ENCODE measurements around the gene SLC25A24.
A peak's percentile ranks its signal among the peaks of the same experiment; 100 is the strongest.
"Not testable (repeated sequence)": the region's sequence is repeated elsewhere in the genome, so short reads cannot be mapped to it uniquely, and the experiment has no call there.

The SLC25A24 gene

GRCh38 chr1:108214641-108215465, 14.7 kb upstream of the SLC25A24 start:
- not testable (repeated sequence) for H3K9me3 ChIP-seq (ENCODE audit: insufficient read depth, low read length); H3K9me2 ChIP-seq (replicated peaks; ENCODE audit: insufficient read depth, low read length); H3K4me2 ChIP-seq (ENCODE audit: low read depth, low read length, poor library complexity, severe bottlenecking); H3K79me2 ChIP-seq (ENCODE audit: insufficient read depth, low read length); H4K20me1 ChIP-seq (ENCODE audit: low read depth, low read length); H3K36me3 ChIP-seq (ENCODE audit: low read length); H3K27ac ChIP-seq (ENCODE audit: low read depth, low read length); H2AFZ ChIP-seq (ENCODE audit: low read depth, low read length, severe bottlenecking); H3K4me3 ChIP-seq (ENCODE audit: insufficient read depth, low read length, poor library complexity, severe bottlenecking); H3K27me3 ChIP-seq (ENCODE audit: low read length); H3F3A ChIP-seq (ENCODE audit: insufficient read depth); H3K9ac ChIP-seq (ENCODE audit: low read length)
- TF ChIP-seq CTCF (IDR thresholded peaks at IDR 0.05; ENCODE audit: insufficient read depth, low read length, poor library complexity, severe bottlenecking) = peak; percentile 21

DNA sequence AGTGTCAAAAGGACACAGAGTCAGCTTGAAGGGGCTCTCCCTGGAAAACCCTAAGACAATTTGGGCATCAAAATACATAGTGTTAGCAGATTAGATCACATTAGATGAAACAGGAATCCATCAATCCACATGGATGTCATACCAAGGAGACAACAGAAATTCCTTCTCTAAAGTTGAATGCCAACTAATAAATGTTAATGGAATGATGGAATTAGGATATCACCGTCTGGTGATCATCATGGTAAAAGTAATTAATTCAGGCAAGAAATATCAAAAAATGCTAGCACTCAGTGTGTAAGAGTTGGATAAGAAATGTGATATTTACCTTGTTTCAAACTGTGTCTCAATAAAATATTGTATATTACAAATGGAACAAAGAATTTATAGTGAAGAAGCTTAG, 10.9 kb upstream of the SLC25A24 start:
- Histone ChIP-seq H3K9me3 (ENCODE audit: insufficient read depth, low read length) (no peaks in the 10 kb centered on the region), H3K36me3 (ENCODE audit: low read length) (no peaks in the 10 kb centered on the region), H3K9ac (ENCODE audit: low read length) (no peak overlapping the region), H3K9me2 (replicated peaks; ENCODE audit: insufficient read depth, low read length) (no peaks in the 10 kb centered on the region), H2AFZ (ENCODE audit: low read depth, low read length, severe bottlenecking) (no peak overlapping the region), H3F3A (ENCODE audit: insufficient read depth) (no peaks in the 10 kb centered on the region), H4K20me1 (ENCODE audit: low read depth, low read length) (no peaks in the 10 kb centered on the region), H3K27me3 (ENCODE audit: low read length) (no peaks in the 10 kb centered on the region), H3K4me2 (ENCODE audit: low read depth, low read length, poor library complexity, severe bottlenecking) (no peak overlapping the region), H3K4me3 (ENCODE audit: insufficient read depth, low read length, poor library complexity, severe bottlenecking) (no peak overlapping the region), H3K27ac (ENCODE audit: low read depth, low read length) (no peak overlapping the region), H3K79me2 (ENCODE audit: insufficient read depth, low read length) (no peaks in the 10 kb centered on the region)
- TF ChIP-seq CTCF (IDR thresholded peaks at IDR 0.05; ENCODE audit: insufficient read depth, low read length, poor library complexity, severe bottlenecking) = no peak
- TF ChIP-seq EZH2phosphoT487 (conservative IDR thresholded peaks at IDR 0.05; ENCODE audit: low read length) = no peak

DNA sequence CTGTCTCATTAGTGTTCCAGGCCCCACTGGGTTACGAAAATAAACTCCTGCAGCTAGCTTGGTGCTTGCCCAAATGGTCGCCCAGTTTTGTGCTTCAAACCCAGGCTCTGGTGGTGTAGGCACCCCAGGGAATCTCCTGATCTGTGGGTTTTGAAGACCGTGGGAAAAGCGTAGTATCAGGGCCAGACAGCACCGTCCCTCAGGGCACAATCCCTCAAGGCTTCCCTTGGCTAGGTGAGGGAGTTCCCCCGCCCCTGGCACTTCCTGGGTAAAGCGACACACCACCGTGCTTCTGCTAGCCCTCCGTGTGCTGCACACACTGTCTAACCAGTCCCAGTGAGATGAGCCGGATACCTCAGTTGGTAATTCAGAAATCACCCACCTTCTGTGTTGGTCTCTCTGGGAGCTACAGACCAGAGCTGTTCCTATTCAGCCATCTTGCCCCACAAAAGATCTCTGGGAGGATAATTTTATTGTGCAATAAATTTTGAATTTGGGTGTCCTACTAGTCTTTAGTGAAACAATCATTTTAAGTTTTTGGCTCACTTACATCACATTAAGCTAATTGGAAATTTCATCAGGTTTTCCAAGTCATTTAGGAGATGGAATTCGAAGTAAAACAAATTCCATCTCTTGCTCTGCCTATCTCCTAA, 9.4 kb upstream of the SLC25A24 start:
- no peak for TF ChIP-seq CTCF (IDR thresholded peaks at IDR 0.05; ENCODE audit: insufficient read depth, low read length, poor library complexity, severe bottlenecking)
- TF ChIP-seq EZH2phosphoT487 (conservative IDR thresholded peaks at IDR 0.05; ENCODE audit: low read length) = no peak
- H3K4me2 ChIP-seq (ENCODE audit: low read depth, low read length, poor library complexity, severe bottlenecking) = no peak overlapping the region
- no peaks in the 10 kb centered on the region for H3K9me2 ChIP-seq (replicated peaks; ENCODE audit: insufficient read depth, low read length)
- no peak overlapping the region for H2AFZ ChIP-seq (ENCODE audit: low read depth, low read length, severe bottlenecking)
- H3K4me3 ChIP-seq (ENCODE audit: insufficient read depth, low read length, poor library complexity, severe bottlenecking) = no peak overlapping the region
- no peak overlapping the region for H3K9ac ChIP-seq (ENCODE audit: low read length)
- no peaks in the 10 kb centered on the region for H4K20me1 ChIP-seq (ENCODE audit: low read depth, low read length)
- no peaks in the 10 kb centered on the region for H3K9me3 ChIP-seq (ENCODE audit: insufficient read depth, low read length)
- no peak overlapping the region for H3K27ac ChIP-seq (ENCODE audit: low read depth, low read length)
- no peaks in the 10 kb centered on the region for H3F3A ChIP-seq (ENCODE audit: insufficient read depth)
- no peaks in the 10 kb centered on the region for H3K36me3 ChIP-seq (ENCODE audit: low read length)
- H3K79me2 ChIP-seq (ENCODE audit: insufficient read depth, low read length) = no peaks in the 10 kb centered on the region
- H3K27me3 ChIP-seq (ENCODE audit: low read length) = no peaks in the 10 kb centered on the region

Measured in SU-DHL-6 (cell line).